ENCODE results near the gene NCKAP5. TPM values are rescaled to one million over a fixed set of nuclear protein-coding genes. Genes with fewer than 3 reads are reported as not detected.

NCKAP5 gene
- total RNA-seq, 3 donors from 2014 or later (not counting 1 experiment from before 2014, with no cell fraction given), result 0.12 to 0.20 TPM; not detected in 1

- peaks cover 3 to 8% of the 10 kb centered on the region in 2 donors for H3K9me3 Mint-ChIP-seq
- intact Hi-C loops (cut with micrococcal nuclease), result no loop called here
- H3K4me3 Mint-ChIP-seq, result no peak overlapping the region
- H3K27me3 Mint-ChIP-seq (ENCODE audit: low read depth in 2 of 2), result no peaks in the 10 kb centered on the region
- Histone ChIP-seq H3K4me1 (ENCODE audit: control insufficient read depth, insufficient read depth, low read length) (no peaks in the 10 kb centered on the region), H3K27ac (ENCODE audit: low read length) (no peak overlapping the region), H3K9me3 (ENCODE audit: control insufficient read depth, insufficient read depth, low read length) (no peaks in the 10 kb centered on the region), H3K36me3 (ENCODE audit: control insufficient read depth, insufficient read depth, low read length) (no peaks in the 10 kb centered on the region), H3K27me3 (ENCODE audit: control insufficient read depth, insufficient read depth, low read length) (no peaks in the 10 kb centered on the region), H3K4me3 (ENCODE audit: low read length) (no peak overlapping the region)
- ATAC-seq (no peak), DNase-seq (no peak)
- no peak overlapping the region for H3K27ac Mint-ChIP-seq
- no peak for TF ChIP-seq CTCF (IDR thresholded peaks at IDR 0.05)
- H3K36me3 Mint-ChIP-seq, result no peaks in the 10 kb centered on the region
- H3K4me1 Mint-ChIP-seq, result no peaks in the 10 kb centered on the region
These were observed 155.6 kb downstream of the NCKAP5 start for GRCh38 chr2:133412694-133413093.

- whole genome bisulfite sequencing (ENCODE audit: insufficient coverage), result 73% methylated on average over 6 of the region's 6 CpGs
- no peaks in the 10 kb centered on the region for H3K27me3 Mint-ChIP-seq (ENCODE audit: low read depth in 2 of 2)
These were observed 156.4 kb downstream of the NCKAP5 start for GRCh38 chr2:133411857-133412256.

GRCh38 chr2:133411101-133411500 lies 157.2 kb downstream of the NCKAP5 start:
- no peak for DNase-seq
- no peak for TF ChIP-seq CTCF (IDR thresholded peaks at IDR 0.05)
- Histone ChIP-seq H3K27ac (ENCODE audit: low read length) (no peak overlapping the region), H3K9me3 (ENCODE audit: control insufficient read depth, insufficient read depth, low read length) (no peaks in the 10 kb centered on the region), H3K36me3 (ENCODE audit: control insufficient read depth, insufficient read depth, low read length) (no peaks in the 10 kb centered on the region), H3K27me3 (ENCODE audit: control insufficient read depth, insufficient read depth, low read length) (no peaks in the 10 kb centered on the region), H3K4me3 (ENCODE audit: low read length) (no peak overlapping the region), H3K4me1 (ENCODE audit: control insufficient read depth, insufficient read depth, low read length) (no peaks in the 10 kb centered on the region)
- H3K27ac Mint-ChIP-seq, result no peak overlapping the region
- no peaks in the 10 kb centered on the region for H3K4me1 Mint-ChIP-seq
- H3K9me3 Mint-ChIP-seq, result peaks cover 2 to 10% of the 10 kb centered on the region in 2 donors
- intact Hi-C loops (cut with micrococcal nuclease), result no loop called here
- ATAC-seq, result no peak
- WGBS (ENCODE audit: insufficient coverage), result 87% methylated on average over 3 of the region's 5 CpGs
- no peaks in the 10 kb centered on the region for H3K36me3 Mint-ChIP-seq
- H3K27me3 Mint-ChIP-seq (ENCODE audit: low read depth in 2 of 2), result no peaks in the 10 kb centered on the region
- no peak overlapping the region for H3K4me3 Mint-ChIP-seq

More at GRCh38 chr2:133411857-133412256, 156.4 kb downstream of the NCKAP5 start:
- no peaks in the 10 kb centered on the region for H3K4me1 ChIP-seq (ENCODE audit: control insufficient read depth, insufficient read depth, low read length)
- no peaks in the 10 kb centered on the region for H3K9me3 ChIP-seq (ENCODE audit: control insufficient read depth, insufficient read depth, low read length)
- no peaks in the 10 kb centered on the region for H3K36me3 ChIP-seq (ENCODE audit: control insufficient read depth, insufficient read depth, low read length)
- DNase-seq, result no peak
- H3K36me3 Mint-ChIP-seq, result no peaks in the 10 kb centered on the region
- TF ChIP-seq CTCF (IDR thresholded peaks at IDR 0.05), result no peak
- intact Hi-C loops (cut with micrococcal nuclease), result no loop called here
- H3K4me3 ChIP-seq (ENCODE audit: low read length), result no peak overlapping the region
- no peaks in the 10 kb centered on the region for H3K27me3 ChIP-seq (ENCODE audit: control insufficient read depth, insufficient read depth, low read length)
- peaks cover 0 to 8% of the 10 kb centered on the region in 2 donors for H3K9me3 Mint-ChIP-seq
- no peaks in the 10 kb centered on the region for H3K4me1 Mint-ChIP-seq
- H3K4me3 Mint-ChIP-seq, result no peak overlapping the region
- no peak for ATAC-seq
- H3K27ac Mint-ChIP-seq, result no peak overlapping the region
- H3K27ac ChIP-seq (ENCODE audit: low read length), result no peak overlapping the region

GRCh38 chr2:133409581-133410285 lies 158.5 kb downstream of the NCKAP5 start:
- intact Hi-C loops (cut with micrococcal nuclease), result no loop called here
- Histone ChIP-seq H3K36me3 (ENCODE audit: control insufficient read depth, insufficient read depth, low read length) (no peaks in the 10 kb centered on the region), H3K27me3 (ENCODE audit: control insufficient read depth, insufficient read depth, low read length) (no peaks in the 10 kb centered on the region), H3K27ac (ENCODE audit: low read length) (no peak overlapping the region), H3K9me3 (ENCODE audit: control insufficient read depth, insufficient read depth, low read length) (no peaks in the 10 kb centered on the region), H3K4me3 (ENCODE audit: low read length) (no peak overlapping the region), H3K4me1 (ENCODE audit: control insufficient read depth, insufficient read depth, low read length) (no peaks in the 10 kb centered on the region)
- WGBS (ENCODE audit: insufficient coverage), result 79% methylated on average over 4 of the region's 5 CpGs
- TF ChIP-seq CTCF (IDR thresholded peaks at IDR 0.05), result no peak
- DNase-seq, result no peak
- Mint-ChIP-seq H3K4me3 (no peak overlapping the region), H3K27me3 (ENCODE audit: low read depth in 2 of 2) (no peaks in the 10 kb centered on the region), H3K4me1 (no peaks in the 10 kb centered on the region), H3K27ac (no peak overlapping the region), H3K36me3 (no peaks in the 10 kb centered on the region), H3K9me3 (peaks cover 5 to 13% of the 10 kb centered on the region in 2 donors)
- no peak for ATAC-seq
